ENCODE data around the gene PFN2.
A peak's percentile ranks its signal among the peaks of the same experiment; 100 is the strongest.
"Not testable (repeated sequence)": the region's sequence is repeated elsewhere in the genome, so short reads cannot be mapped to it uniquely, and the experiment has no call there.

PFN2 gene

DNA sequence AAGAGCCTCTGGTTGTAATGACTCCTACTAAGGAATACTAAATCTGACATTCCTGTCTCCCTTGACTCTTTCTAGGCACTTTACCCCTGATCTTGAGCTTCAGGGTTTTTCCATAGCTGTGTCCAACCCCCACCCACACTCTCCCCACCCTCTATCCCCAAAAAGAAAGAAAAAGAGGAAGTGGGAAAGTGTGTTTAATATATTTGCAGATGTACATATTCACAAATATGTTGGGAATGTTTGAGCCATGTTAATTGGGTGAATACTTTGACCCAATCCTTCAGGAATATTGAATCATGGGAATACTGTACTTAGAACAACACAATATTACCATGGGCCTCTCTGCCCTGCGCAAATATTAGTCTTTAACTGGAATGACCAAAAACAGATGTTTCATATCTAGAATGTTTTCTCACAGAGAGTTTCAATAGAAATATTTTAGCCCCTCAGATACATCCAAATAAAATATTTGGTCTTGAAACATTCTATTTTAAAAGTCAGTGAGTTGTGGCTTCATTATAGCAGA lies 19.8 kb upstream of the PFN2 start:
- Histone ChIP-seq H3K4me1 (ENCODE audit: control insufficient read depth, insufficient read depth, low read length, unreplicated experiment) (no peaks in the 10 kb centered on the region), H3K79me2 (ENCODE audit: control insufficient read depth, insufficient read depth, low read length, unreplicated experiment) (no peaks in the 10 kb centered on the region), H3K27ac (ENCODE audit: low read depth, low read length) (no peak overlapping the region), H3K36me3 (ENCODE audit: insufficient read depth, low read length) (no peaks in the 10 kb centered on the region), H3K4me3 (ENCODE audit: low read depth, low read length) (no peak overlapping the region), H2AFZ (ENCODE audit: low read length, unreplicated experiment) (no peak overlapping the region), H3K27me3 (ENCODE audit: insufficient read depth, low read length) (no peaks in the 10 kb centered on the region)

DNA sequence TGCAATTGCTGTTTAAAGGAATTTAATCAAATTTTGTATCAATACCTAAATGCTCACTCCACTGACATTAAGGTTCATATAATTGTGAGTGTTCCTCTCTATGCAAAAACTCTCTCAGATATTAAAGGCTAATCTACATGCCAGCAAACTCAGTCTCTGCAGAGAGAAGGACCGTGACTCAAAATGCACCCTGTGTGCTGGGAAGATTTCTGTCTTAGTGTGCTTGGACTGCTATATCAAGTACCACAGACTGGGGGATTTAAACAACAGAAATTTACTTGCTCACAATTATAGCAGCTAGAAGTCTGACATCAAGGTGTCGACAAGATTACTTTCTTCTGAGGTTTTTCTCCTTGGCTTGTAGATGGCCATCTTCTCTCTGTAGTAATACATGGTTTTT lies 18.6 kb upstream of the PFN2 start:
- Histone ChIP-seq H3K4me3 (ENCODE audit: low read depth, low read length) (no peak overlapping the region), H2AFZ (ENCODE audit: low read length, unreplicated experiment) (no peak overlapping the region), H3K27ac (ENCODE audit: low read depth, low read length) (no peak overlapping the region), H3K4me1 (ENCODE audit: control insufficient read depth, insufficient read depth, low read length, unreplicated experiment) (no peaks in the 10 kb centered on the region), H3K36me3 (ENCODE audit: insufficient read depth, low read length) (no peaks in the 10 kb centered on the region), H3K79me2 (ENCODE audit: control insufficient read depth, insufficient read depth, low read length, unreplicated experiment) (no peaks in the 10 kb centered on the region), H3K27me3 (ENCODE audit: insufficient read depth, low read length) (no peaks in the 10 kb centered on the region)

DNA sequence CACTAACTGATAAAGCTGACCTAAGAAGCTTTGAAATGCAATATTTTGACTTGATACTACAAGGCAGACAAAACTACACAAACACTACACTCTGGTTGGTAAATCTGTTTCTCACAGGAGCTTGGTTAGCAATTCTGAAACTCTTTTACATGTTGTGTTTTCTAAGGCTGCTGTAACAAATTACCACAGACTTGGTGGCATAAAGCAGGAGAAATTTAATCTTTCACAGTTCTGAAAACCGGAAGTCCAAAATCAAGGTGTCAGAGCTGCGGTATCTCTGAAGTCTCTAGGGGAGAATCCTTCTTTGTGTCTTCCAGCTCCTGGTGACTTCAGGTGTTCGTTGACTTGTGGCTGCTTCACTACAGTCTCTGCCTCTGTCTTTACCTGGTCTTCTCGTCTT lies 12.9 kb upstream of the PFN2 start:
- Histone ChIP-seq H3K79me2 (ENCODE audit: control insufficient read depth, insufficient read depth, low read length, unreplicated experiment) (no peaks in the 10 kb centered on the region), H3K4me3 (ENCODE audit: low read depth, low read length) (no peak overlapping the region), H3K27me3 (ENCODE audit: insufficient read depth, low read length) (no peaks in the 10 kb centered on the region), H3K4me1 (ENCODE audit: control insufficient read depth, insufficient read depth, low read length, unreplicated experiment) (no peaks in the 10 kb centered on the region), H3K36me3 (ENCODE audit: insufficient read depth, low read length) (no peaks in the 10 kb centered on the region), H3K27ac (ENCODE audit: low read depth, low read length) (no peak overlapping the region), H2AFZ (ENCODE audit: low read length, unreplicated experiment) (no peak overlapping the region)

DNA sequence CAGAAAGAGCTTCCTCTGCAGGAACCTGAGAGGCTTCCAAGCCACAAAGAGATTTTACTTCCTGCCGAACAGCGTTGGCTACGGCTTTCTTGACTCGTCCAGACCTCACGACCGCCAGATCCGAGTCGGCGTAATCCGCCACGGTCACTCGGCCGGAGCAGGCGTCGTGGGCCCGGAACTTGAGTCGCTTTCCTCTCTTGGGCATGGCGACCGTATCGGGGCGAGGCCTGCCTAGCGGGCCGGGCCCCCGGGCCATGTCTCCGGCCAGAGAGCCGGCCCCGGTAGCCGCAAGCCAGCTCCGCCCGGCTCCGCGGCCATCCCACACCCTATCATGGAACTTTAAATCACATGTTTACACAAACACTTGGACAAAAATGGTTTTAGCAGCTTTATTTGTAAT lies 12.4 kb upstream of the PFN2 start:
- H3K27me3 ChIP-seq (ENCODE audit: insufficient read depth, low read length); H3K4me3 ChIP-seq (ENCODE audit: low read depth, low read length); H3K36me3 ChIP-seq (ENCODE audit: insufficient read depth, low read length); H3K79me2 ChIP-seq (ENCODE audit: control insufficient read depth, insufficient read depth, low read length, unreplicated experiment); H3K27ac ChIP-seq (ENCODE audit: low read depth, low read length); H2AFZ ChIP-seq (ENCODE audit: low read length, unreplicated experiment); H3K4me1 ChIP-seq (ENCODE audit: control insufficient read depth, insufficient read depth, low read length, unreplicated experiment): not testable (repeated sequence)

DNA sequence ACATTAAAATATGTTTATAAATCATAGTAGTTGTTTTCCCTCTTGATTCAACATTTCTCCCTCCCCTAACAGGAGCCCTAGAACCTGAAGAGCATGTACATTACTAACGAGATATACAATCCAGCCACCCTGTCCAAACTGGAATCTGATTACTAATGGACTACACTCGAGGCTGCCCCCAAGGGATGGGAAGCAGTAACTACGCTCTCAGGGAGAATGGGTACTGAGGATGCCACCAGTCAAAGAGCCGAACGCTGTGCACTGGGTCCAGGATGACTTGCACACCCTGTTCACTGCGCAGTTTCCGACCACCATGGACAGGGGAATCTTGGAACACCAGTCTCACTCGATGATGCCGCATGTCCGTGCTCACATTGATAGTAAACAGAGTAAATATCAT lies 11.3 kb upstream of the PFN2 start:
- not testable (repeated sequence) for H2AFZ ChIP-seq (ENCODE audit: low read length, unreplicated experiment); H3K27me3 ChIP-seq (ENCODE audit: insufficient read depth, low read length); H3K27ac ChIP-seq (ENCODE audit: low read depth, low read length); H3K4me3 ChIP-seq (ENCODE audit: low read depth, low read length); H3K79me2 ChIP-seq (ENCODE audit: control insufficient read depth, insufficient read depth, low read length, unreplicated experiment); H3K36me3 ChIP-seq (ENCODE audit: insufficient read depth, low read length); H3K4me1 ChIP-seq (ENCODE audit: control insufficient read depth, insufficient read depth, low read length, unreplicated experiment)

DNA sequence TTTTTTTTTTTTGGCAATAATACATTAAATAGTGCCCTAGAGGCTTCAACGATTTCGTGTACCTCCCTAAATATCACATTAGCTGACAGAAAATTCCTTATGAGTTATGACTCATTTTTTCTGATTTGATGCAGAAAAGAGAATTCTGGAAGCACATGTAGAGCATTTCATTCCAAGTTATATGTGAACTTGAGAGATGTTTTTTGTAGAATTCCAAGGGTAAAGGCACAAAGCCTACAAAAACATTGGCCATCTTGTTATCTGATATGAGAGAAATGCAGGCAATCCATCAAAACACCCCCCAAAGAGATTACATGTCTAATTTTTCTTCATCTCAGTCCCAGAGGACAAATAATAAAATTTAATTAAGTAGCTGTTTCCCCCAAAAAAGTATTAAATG lies 6.7 kb upstream of the PFN2 start:
- peaks cover 12% of the 10 kb centered on the region for H3K4me1 ChIP-seq (ENCODE audit: control insufficient read depth, insufficient read depth, low read length, unreplicated experiment)
- H3K4me3 ChIP-seq (ENCODE audit: low read depth, low read length) = no peak overlapping the region
- H3K27me3 ChIP-seq (ENCODE audit: insufficient read depth, low read length) = no peaks in the 10 kb centered on the region
- H3K27ac ChIP-seq (ENCODE audit: low read depth, low read length) = no peak overlapping the region
- peaks cover 2% of the 10 kb centered on the region for H3K79me2 ChIP-seq (ENCODE audit: control insufficient read depth, insufficient read depth, low read length, unreplicated experiment)
- H3K36me3 ChIP-seq (ENCODE audit: insufficient read depth, low read length) = no peaks in the 10 kb centered on the region
- no peak overlapping the region for H2AFZ ChIP-seq (ENCODE audit: low read length, unreplicated experiment)

DNA sequence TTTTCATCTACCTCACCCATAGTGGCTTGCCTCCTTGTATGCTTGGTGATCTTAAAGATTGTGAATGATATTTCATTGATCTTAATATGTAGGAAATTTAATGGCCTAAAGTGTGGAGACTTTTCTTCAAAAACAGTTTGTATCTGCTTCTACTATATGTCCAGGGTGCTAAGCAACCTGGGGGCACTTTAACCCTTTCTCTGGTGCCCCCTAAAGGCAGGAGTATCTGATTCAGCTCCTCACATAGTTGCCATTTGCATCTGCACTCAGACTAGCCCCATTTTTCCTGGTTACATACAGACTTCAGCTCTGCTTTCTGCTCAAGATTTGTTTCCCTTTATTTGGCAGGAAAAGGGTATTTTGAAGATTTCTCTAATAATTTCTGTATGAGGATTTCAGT lies 5.2 kb upstream of the PFN2 start:
- no peaks in the 10 kb centered on the region for H3K36me3 ChIP-seq (ENCODE audit: insufficient read depth, low read length)
- H3K4me3 ChIP-seq (ENCODE audit: low read depth, low read length) = no peak overlapping the region
- no peak overlapping the region for H3K27ac ChIP-seq (ENCODE audit: low read depth, low read length)
- peaks cover 12% of the 10 kb centered on the region for H3K79me2 ChIP-seq (ENCODE audit: control insufficient read depth, insufficient read depth, low read length, unreplicated experiment)
- no peaks in the 10 kb centered on the region for H3K27me3 ChIP-seq (ENCODE audit: insufficient read depth, low read length)
- no peak overlapping the region for H2AFZ ChIP-seq (ENCODE audit: low read length, unreplicated experiment)
- H3K4me1 ChIP-seq (ENCODE audit: control insufficient read depth, insufficient read depth, low read length, unreplicated experiment) = peaks cover 18% of the 10 kb centered on the region

DNA sequence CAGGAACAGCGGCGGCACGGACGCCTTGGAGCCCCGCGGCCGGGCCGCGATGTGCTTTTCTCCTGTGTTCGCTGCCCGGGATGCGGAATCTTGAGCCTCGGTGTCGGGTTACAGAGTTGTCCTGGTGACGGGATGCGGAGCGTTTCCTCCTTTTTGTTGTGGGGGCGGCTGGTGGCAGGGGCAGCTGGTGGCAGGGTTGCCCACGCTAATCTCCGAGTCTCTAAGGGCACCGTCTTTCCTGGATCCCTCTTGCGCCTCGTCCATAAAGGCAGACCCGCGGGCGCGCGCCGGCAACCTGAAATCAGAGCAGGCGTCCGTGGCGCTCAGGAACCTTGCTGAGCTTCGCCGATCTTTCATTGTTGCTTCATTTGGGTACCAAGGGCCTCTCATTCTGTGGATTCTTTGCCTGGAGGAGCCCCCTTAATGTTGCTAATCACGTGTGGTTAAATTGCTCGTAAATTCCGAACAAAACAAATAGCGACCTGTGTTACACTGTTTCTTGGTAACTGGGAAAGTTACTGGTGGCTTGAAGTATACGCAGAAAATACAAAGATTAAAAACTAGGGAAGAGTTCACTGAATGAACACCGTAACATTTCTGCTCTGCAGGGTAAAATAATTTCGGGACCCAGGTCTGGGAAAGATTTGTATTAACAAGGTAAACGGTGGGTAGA lies 844 bp upstream of the PFN2 start:
- no peaks in the 10 kb centered on the region for H3K27me3 ChIP-seq (ENCODE audit: insufficient read depth, low read length)
- H3K4me1 ChIP-seq (ENCODE audit: control insufficient read depth, insufficient read depth, low read length, unreplicated experiment) = peaks cover 23% of the 10 kb centered on the region
- H3K27ac ChIP-seq (ENCODE audit: low read depth, low read length) = peak overlapping the region; percentile 91
- peak overlapping the region; percentile 92 for H3K4me3 ChIP-seq (ENCODE audit: low read depth, low read length)
- H3K79me2 ChIP-seq (ENCODE audit: control insufficient read depth, insufficient read depth, low read length, unreplicated experiment) = peaks cover 52% of the 10 kb centered on the region
- H2AFZ ChIP-seq (ENCODE audit: low read length, unreplicated experiment) = peak overlapping the region; percentile 68
- peaks cover 14% of the 10 kb centered on the region; the same call in 1 of the 2 replicates for H3K36me3 ChIP-seq (ENCODE audit: insufficient read depth, low read length)

DNA sequence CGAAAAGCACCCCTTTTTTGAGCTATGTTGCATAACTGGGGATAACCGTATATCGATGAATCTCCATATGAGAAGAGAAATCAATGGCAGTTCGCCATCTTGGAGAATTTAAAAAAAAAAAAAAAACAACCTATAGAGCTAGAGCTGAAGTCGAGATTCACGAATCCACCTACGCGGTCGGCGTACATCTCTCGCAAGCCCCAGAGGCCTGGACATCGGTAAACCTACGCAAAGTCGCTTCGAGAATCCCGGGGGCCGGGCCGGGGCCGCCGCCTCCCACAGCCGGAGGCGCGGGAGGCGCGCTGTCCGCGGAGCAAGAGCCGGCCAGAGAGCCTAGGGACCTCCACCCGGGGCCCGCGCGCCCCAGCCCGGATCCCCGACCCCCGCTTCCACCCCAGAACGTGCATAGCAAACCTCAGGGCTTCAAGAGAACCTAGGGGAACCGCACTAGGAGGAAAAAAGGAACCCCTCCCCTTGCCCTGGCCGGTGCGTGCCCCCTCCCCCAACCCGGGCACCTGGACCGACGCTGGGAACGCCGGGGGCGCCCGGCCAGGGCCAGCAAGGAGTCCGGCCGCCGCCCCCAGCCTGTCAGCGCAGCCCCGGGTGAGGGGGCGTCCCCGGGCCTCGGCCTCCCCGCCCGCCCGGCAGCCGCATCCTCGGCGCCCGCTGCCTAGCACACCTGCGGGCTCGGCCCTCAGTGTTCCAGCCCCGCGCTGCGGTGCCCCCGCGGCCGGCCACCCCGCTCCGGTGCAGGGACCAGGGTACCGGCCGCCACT lies 567 bp downstream of the PFN2 start:
- Histone ChIP-seq H3K27ac (ENCODE audit: low read depth, low read length) (peak overlapping the region; percentile 91), H3K27me3 (ENCODE audit: insufficient read depth, low read length) (no peaks in the 10 kb centered on the region), H3K4me1 (ENCODE audit: control insufficient read depth, insufficient read depth, low read length, unreplicated experiment) (peaks cover 37% of the 10 kb centered on the region), H2AFZ (ENCODE audit: low read length, unreplicated experiment) (peak overlapping the region; percentile 82), H3K4me3 (ENCODE audit: low read depth, low read length) (peak overlapping the region; percentile 92), H3K79me2 (ENCODE audit: control insufficient read depth, insufficient read depth, low read length, unreplicated experiment) (peaks cover 66% of the 10 kb centered on the region), H3K36me3 (ENCODE audit: insufficient read depth, low read length) (peaks cover 26% of the 10 kb centered on the region; the same call in 1 of the 2 replicates)

DNA sequence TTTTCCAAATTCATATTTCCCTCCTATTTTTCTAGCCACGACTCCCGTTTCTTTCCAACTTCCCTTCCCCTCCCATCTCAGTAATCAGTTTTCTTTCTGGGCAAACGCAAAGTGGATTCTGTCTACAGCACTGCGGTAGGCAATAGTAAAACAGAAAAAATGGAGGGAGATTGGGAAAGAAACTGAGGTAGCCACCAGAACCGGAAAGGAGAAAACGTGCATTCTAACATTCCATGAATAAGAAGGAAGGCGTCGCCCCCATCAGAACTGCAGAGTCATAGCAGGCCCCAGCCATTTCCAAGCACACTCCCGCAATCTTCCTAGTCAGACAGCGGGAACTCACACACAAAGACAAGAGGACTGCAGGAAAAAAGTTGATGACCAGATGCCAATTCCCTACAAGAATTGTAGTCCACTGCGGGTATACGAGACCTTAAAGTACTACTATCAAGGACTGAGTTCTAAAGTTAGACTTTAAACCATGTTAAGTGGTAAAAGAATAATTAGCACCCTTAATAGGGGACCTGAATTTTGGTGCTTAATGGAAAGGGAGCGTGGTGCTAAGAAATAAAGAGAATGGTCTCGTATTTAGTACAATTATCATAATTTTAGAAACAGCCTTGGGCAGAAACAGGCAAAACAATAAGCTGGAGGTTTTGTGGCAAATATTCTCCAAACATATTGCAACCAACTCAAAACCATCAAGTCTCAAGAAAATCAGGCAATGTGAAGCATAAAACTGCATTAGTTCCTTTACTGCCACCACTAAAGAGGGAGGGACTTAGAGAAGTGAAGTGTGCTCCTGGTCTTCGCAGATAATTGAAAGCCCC lies 1.4 kb downstream of the PFN2 start:
- Histone ChIP-seq H3K4me1 (ENCODE audit: control insufficient read depth, insufficient read depth, low read length, unreplicated experiment) (peaks cover 45% of the 10 kb centered on the region), H3K36me3 (ENCODE audit: insufficient read depth, low read length) (peaks cover 34% of the 10 kb centered on the region; the same call in 1 of the 2 replicates), H3K27me3 (ENCODE audit: insufficient read depth, low read length) (no peaks in the 10 kb centered on the region), H2AFZ (ENCODE audit: low read length, unreplicated experiment) (peak overlapping the region; percentile 82), H3K4me3 (ENCODE audit: low read depth, low read length) (peak overlapping the region; percentile 92), H3K79me2 (ENCODE audit: control insufficient read depth, insufficient read depth, low read length, unreplicated experiment) (peaks cover 75% of the 10 kb centered on the region), H3K27ac (ENCODE audit: low read depth, low read length) (peak overlapping the region; percentile 91)
